Gastroesophageal sphincter (tissue), 3 donors: ENCODE results near the gene EML2.

Source experiments
- EP300 ChIP-seq: sonication (generic); formaldehyde crosslinking; IDR thresholded peaks from one replicate; pipeline ENCODE4 v1.6.1; 2017; ENCODE audit warnings: antibody characterized with exemption, mild to moderate bottlenecking
- TF ChIP-seq, protein P1 (sequence below), 4 experiments: fragments of 200-600 bp in 2 of 4; fragments of 450-650 bp in 2 of 4; sonication (generic) in 1 of 4; IDR thresholded peaks; one replicate each; pipeline ENCODE4 v1.5.1; 2017 to 2019; ENCODE audit warnings: antibody characterized with exemption in 4 of 4, mild to moderate bottlenecking in 2 of 4, moderate library complexity in 2 of 4

DNA sequence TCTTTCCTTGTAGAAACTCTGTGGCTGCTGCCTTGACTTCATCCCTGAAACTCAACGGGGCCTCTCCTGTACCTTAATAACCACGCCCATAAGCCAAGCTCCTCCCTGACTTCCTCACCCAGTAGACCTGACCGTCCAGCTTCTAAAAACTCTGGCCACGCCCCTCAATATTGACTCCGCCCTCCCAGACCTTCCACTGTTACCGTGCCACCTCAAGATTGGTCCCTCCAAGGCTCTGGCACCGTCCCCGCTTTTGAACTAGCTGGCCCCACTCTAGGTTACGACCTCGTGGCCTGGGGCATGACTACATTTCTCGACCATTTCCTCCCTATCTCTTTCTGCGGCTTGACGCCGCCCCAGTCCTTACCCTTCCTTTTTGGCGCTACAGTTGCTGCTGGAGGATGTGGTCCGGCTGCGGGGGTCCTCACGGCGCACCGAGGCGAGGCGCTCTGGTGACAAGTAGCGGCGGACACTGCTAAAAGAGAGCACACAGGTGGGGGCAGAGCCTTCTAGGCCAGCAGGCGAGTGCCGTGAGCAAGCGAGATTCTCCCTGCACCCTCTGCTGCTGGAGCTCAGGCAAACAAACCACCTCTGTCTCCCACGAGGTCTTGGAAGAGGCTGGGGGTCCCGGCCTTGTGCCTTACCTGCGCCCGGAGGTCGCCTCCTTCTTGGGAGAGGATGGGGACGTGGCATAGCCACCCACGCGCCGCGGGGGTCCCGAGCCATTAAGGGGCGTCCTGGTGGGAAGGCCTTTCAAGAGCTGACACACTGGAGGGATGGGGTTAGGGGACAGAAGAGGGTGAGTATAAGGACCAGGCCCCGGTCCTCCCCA lies 2.3 kb upstream of the EML2 start:
- TF ChIP-seq, protein P1, sequence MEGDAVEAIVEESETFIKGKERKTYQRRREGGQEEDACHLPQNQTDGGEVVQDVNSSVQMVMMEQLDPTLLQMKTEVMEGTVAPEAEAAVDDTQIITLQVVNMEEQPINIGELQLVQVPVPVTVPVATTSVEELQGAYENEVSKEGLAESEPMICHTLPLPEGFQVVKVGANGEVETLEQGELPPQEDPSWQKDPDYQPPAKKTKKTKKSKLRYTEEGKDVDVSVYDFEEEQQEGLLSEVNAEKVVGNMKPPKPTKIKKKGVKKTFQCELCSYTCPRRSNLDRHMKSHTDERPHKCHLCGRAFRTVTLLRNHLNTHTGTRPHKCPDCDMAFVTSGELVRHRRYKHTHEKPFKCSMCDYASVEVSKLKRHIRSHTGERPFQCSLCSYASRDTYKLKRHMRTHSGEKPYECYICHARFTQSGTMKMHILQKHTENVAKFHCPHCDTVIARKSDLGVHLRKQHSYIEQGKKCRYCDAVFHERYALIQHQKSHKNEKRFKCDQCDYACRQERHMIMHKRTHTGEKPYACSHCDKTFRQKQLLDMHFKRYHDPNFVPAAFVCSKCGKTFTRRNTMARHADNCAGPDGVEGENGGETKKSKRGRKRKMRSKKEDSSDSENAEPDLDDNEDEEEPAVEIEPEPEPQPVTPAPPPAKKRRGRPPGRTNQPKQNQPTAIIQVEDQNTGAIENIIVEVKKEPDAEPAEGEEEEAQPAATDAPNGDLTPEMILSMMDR (IDR thresholded peaks at IDR 0.05) = no peak
- no peak for TF ChIP-seq EP300
